Measurements from ENCODE around the gene PPP2R5C. TPM values are rescaled to one million over a fixed set of nuclear protein-coding genes. Genes with fewer than 3 reads are reported as not detected.

Gene PPP2R5C
- total RNA-seq, 1 experiment from 2014 or later: 89.9 TPM

GRCh38 chr14:101891471-101891870 lies 130.0 kb downstream of the PPP2R5C start:
- DNase-seq (ENCODE audit: low spot score): no peak
- no peak overlapping the region for H3K27ac Mint-ChIP-seq
- POLR2A ChIA-PET: no interaction called here

GRCh38 chr14:101893759-101894158 lies 132.2 kb downstream of the PPP2R5C start:
- CTCF ChIA-PET: no interaction called here
- H3K4me1 Mint-ChIP-seq: no peaks in the 10 kb centered on the region
- H3K4me3 Mint-ChIP-seq: no peak overlapping the region
- no peak overlapping the region for H3K27ac Mint-ChIP-seq
- H3K27me3 Mint-ChIP-seq (ENCODE audit: low read depth): no peaks in the 10 kb centered on the region
- POLR2A ChIA-PET: interaction anchor here (0.5 kb wide), 1 partner anchor 65 kb away, joined by 3 read pairs; no protein-coding TSS in a partner anchor
- DNase-seq (ENCODE audit: low spot score) (no peak), ATAC-seq (no peak)
- H3K9me3 Mint-ChIP-seq: no peaks in the 10 kb centered on the region
- peaks cover 33% of the 10 kb centered on the region for H3K36me3 Mint-ChIP-seq
- TF ChIP-seq ZSCAN18 (CRISPR knock-in tag; IDR thresholded peaks at IDR 0.05) (no peak), CREB1 (CRISPR knock-in tag; IDR thresholded peaks at IDR 0.05) (no peak), NFE2L1 (CRISPR knock-in tag; IDR thresholded peaks at IDR 0.05) (no peak), SP1 (CRISPR knock-in tag; conservative IDR thresholded peaks at IDR 0.05) (no peak), NFYB (CRISPR knock-in tag; conservative IDR thresholded peaks at IDR 0.05; ENCODE audit: low read depth) (no peak), FOXK1 (CRISPR knock-in tag; IDR thresholded peaks at IDR 0.05) (no peak), GTF2I (CRISPR knock-in tag; conservative IDR thresholded peaks at IDR 0.05) (no peak), MYBL2 (CRISPR knock-in tag; IDR thresholded peaks at IDR 0.05) (no peak), USF1 (CRISPR knock-in tag; IDR thresholded peaks at IDR 0.05) (no peak), E2F5 (CRISPR knock-in tag; IDR thresholded peaks at IDR 0.05) (no peak), PRRX2 (CRISPR knock-in tag; IDR thresholded peaks at IDR 0.05) (no peak), ARID4B (CRISPR knock-in tag; IDR thresholded peaks at IDR 0.05; ENCODE audit: borderline replicate concordance) (no peak)
- TF ChIP-seq, protein P1, sequence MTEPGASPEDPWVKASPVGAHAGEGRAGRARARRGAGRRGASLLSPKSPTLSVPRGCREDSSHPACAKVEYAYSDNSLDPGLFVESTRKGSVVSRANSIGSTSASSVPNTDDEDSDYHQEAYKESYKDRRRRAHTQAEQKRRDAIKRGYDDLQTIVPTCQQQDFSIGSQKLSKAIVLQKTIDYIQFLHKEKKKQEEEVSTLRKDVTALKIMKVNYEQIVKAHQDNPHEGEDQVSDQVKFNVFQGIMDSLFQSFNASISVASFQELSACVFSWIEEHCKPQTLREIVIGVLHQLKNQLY (CRISPR knock-in tag; IDR thresholded peaks at IDR 0.05): no peak
- TF ChIP-seq, protein P2, sequence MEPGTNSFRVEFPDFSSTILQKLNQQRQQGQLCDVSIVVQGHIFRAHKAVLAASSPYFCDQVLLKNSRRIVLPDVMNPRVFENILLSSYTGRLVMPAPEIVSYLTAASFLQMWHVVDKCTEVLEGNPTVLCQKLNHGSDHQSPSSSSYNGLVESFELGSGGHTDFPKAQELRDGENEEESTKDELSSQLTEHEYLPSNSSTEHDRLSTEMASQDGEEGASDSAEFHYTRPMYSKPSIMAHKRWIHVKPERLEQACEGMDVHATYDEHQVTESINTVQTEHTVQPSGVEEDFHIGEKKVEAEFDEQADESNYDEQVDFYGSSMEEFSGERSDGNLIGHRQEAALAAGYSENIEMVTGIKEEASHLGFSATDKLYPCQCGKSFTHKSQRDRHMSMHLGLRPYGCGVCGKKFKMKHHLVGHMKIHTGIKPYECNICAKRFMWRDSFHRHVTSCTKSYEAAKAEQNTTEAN (CRISPR knock-in tag; IDR thresholded peaks at IDR 0.05): no peak
- TF ChIP-seq, protein P3, sequence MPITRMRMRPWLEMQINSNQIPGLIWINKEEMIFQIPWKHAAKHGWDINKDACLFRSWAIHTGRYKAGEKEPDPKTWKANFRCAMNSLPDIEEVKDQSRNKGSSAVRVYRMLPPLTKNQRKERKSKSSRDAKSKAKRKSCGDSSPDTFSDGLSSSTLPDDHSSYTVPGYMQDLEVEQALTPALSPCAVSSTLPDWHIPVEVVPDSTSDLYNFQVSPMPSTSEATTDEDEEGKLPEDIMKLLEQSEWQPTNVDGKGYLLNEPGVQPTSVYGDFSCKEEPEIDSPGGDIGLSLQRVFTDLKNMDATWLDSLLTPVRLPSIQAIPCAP (CRISPR knock-in tag; IDR thresholded peaks at IDR 0.05): no peak
- TF ChIP-seq, protein P4, sequence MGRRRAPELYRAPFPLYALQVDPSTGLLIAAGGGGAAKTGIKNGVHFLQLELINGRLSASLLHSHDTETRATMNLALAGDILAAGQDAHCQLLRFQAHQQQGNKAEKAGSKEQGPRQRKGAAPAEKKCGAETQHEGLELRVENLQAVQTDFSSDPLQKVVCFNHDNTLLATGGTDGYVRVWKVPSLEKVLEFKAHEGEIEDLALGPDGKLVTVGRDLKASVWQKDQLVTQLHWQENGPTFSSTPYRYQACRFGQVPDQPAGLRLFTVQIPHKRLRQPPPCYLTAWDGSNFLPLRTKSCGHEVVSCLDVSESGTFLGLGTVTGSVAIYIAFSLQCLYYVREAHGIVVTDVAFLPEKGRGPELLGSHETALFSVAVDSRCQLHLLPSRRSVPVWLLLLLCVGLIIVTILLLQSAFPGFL (CRISPR knock-in tag; IDR thresholded peaks at IDR 0.05; ENCODE audit: borderline replicate concordance): no peak

More at GRCh38 chr14:101891471-101891870, 130.0 kb downstream of the PPP2R5C start:
- Mint-ChIP-seq H3K36me3 (peaks cover 16% of the 10 kb centered on the region), H3K9me3 (no peaks in the 10 kb centered on the region), H3K4me3 (no peak overlapping the region), H3K4me1 (no peaks in the 10 kb centered on the region), H3K27me3 (ENCODE audit: low read depth) (no peaks in the 10 kb centered on the region)
- no peak for TF ChIP-seq ZNF232 (CRISPR knock-in tag; IDR thresholded peaks at IDR 0.05)
- TF ChIP-seq NFATC4 (CRISPR knock-in tag; IDR thresholded peaks at IDR 0.05): no peak
- TF ChIP-seq MXD4 (CRISPR knock-in tag; IDR thresholded peaks at IDR 0.05; ENCODE audit: borderline replicate concordance): no peak
- TF ChIP-seq CDX4 (CRISPR knock-in tag; IDR thresholded peaks at IDR 0.05; ENCODE audit: borderline replicate concordance): no peak
- no peak for TF ChIP-seq ESRRA (CRISPR knock-in tag; IDR thresholded peaks at IDR 0.05; ENCODE audit: borderline replicate concordance)
- no peak for TF ChIP-seq NR2C2 (CRISPR knock-in tag; IDR thresholded peaks at IDR 0.05)
- no peak for TF ChIP-seq ZNF219 (CRISPR knock-in tag; IDR thresholded peaks at IDR 0.05; ENCODE audit: borderline replicate concordance)
- CTCF ChIA-PET: no interaction called here
- no peak for ATAC-seq

Data from WTC11 (cell line).